Epithelial cell of proximal tubule (primary cell): ENCODE data around the gene TCP11L1. TPM values are rescaled to one million over a fixed set of nuclear protein-coding genes. Genes with fewer than 3 reads are reported as not detected.

Source experiments
- DNase-seq: peaks from one replicate; pipeline ENCODE4 v3.0.0-alpha.2; 2011; ENCODE audit warnings: low read depth
- H3K4me3 ChIP-seq: 2 replicates; pipeline ENCODE4 v1.5.1; 2011; ENCODE audit warnings: low read depth, mild to moderate bottlenecking, low read length
- total RNA-seq: library from RNA; depleted of rRNA; stranded (reverse); fragments of >200 nt; gene quantifications from 2 replicates; pipeline ENCODE4 v1.2.3, GENCODE V29; 2015
- TF ChIP-seq, protein P1 (sequence below): conservative IDR thresholded peaks from 2 replicates; pipeline ENCODE4 v1.5.1; 2012; ENCODE audit warnings: low read depth, mild to moderate bottlenecking, low read length

Gene TCP11L1
- total RNA-seq, 1 donor from 2014 or later, result 15.2 TPM

GRCh38 chr11:33064866-33065265, 25.5 kb downstream of the TCP11L1 start:
- no peak overlapping the region for H3K4me3 ChIP-seq
- TF ChIP-seq, protein P1, sequence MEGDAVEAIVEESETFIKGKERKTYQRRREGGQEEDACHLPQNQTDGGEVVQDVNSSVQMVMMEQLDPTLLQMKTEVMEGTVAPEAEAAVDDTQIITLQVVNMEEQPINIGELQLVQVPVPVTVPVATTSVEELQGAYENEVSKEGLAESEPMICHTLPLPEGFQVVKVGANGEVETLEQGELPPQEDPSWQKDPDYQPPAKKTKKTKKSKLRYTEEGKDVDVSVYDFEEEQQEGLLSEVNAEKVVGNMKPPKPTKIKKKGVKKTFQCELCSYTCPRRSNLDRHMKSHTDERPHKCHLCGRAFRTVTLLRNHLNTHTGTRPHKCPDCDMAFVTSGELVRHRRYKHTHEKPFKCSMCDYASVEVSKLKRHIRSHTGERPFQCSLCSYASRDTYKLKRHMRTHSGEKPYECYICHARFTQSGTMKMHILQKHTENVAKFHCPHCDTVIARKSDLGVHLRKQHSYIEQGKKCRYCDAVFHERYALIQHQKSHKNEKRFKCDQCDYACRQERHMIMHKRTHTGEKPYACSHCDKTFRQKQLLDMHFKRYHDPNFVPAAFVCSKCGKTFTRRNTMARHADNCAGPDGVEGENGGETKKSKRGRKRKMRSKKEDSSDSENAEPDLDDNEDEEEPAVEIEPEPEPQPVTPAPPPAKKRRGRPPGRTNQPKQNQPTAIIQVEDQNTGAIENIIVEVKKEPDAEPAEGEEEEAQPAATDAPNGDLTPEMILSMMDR, result no peak
- DNase-seq, result no peak

GRCh38 chr11:33065445-33066178, 26.2 kb downstream of the TCP11L1 start:
- DNase-seq, result no peak
- no peak overlapping the region for H3K4me3 ChIP-seq
- TF ChIP-seq, protein P1, result peak; percentile 92

GRCh38 chr11:33067294-33067693, 27.9 kb downstream of the TCP11L1 start:
- no peak overlapping the region for H3K4me3 ChIP-seq
- TF ChIP-seq, protein P1, result no peak
- no peak for DNase-seq

DNA sequence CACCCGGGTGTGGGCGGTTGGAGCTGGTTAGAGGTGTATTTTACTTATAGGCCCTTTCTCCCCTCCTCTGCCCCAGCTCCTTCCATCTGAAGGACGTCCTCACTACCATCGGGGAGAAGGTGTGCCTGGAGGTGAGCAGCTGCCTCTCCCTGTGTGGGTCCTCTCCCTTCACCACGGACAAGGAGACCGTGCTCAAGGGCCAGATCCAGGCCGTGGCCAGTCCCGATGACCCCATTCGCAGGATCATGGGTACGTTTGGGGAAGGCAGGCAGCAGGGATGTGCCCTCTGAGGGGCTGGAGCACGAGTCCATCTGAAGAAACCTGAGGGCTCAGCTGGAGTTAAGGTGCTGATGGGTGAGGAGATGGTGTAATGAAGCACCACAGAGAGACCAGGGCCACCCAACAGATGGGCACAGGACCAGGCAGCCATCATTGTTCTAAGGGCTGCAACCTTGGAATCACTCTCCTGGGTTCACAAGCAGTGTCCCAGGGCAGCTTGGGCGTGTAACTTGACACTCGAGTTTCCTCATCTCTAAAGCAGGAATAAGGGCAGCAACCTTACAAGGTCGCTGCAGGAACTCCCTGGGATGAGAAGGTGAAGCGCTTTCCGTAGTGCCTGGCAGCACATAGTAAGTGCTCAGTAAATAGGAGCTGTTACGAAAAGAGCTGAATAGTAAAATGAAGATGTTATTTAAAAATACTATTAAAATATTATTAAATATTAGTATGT, 29.4 kb downstream of the TCP11L1 start:
- no peak overlapping the region for H3K4me3 ChIP-seq
- DNase-seq, result no peak
- TF ChIP-seq, protein P1, result no peak

DNA sequence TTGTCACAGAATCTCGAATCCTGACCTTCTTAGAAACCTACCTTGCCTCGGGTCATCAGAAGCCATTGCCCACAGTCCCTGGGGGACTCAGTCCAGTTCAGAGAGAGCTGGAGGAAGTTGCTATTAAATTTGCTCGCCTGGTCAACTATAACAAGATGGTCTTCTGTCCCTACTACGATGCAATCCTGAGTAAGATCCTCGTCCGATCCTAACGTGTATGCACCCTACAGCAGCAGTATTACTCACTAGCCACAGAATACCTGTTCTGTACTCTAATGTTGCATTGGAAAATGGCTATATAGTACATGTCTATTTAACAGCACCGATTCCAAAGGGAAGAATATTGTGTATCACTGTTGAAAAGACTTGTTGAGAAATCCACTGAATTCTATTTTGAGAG, 33.1 kb downstream of the TCP11L1 start:
- H3K4me3 ChIP-seq, result no peak overlapping the region
- TF ChIP-seq, protein P1, result no peak
- no peak for DNase-seq

DNA sequence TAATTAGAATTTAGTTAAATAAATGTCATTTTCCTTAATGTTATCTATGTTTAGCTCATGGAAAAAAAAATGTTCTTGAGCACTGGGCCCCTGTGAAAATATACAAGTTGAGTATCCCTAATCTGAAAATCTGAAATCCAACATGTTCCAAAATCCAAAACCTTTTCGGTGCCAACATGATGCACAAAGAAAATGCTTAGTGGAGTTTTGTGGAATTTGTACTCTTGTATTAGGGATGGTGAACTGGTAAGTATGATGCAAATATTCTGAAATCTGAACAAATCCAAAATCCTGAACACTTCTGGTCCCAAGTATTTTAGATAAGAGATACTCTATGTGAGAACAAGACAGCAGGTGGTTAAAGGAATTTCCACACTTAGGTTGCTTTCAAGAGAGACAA, 44.5 kb downstream of the TCP11L1 start:
- TF ChIP-seq, protein P1, result no peak
- H3K4me3 ChIP-seq, result no peak overlapping the region
- DNase-seq, result no peak
